SU-DHL-6 (cell line): ENCODE measurements around the gene DNPH1.

Experiments
- H2AFZ ChIP-seq: fragments of 200-600 bp; sonication (generic); 2 replicates; pipeline ENCODE4 v1.6.1; 2014; ENCODE audit warnings: low read depth, mild to moderate bottlenecking, moderate library complexity, mixed read lengths, antibody characterized with exemption, low read length; ENCODE audit not compliant: severe bottlenecking
- H3F3A ChIP-seq: fragments of 200-600 bp; shearing (Covaris generic); 2 replicates; pipeline ENCODE4 v1.6.0; 2016; ENCODE audit warnings: antibody characterized with exemption, mild to moderate bottlenecking; ENCODE audit not compliant: insufficient read depth
- H3K27ac ChIP-seq: fragments of 200-600 bp; sonication (generic); 2 replicates; pipeline ENCODE4 v1.5.1; 2016; ENCODE audit warnings: low read depth, mild to moderate bottlenecking, low read length, moderate library complexity, mixed read lengths
- H3K27me3 ChIP-seq: fragments of 200-600 bp; sonication (generic), shearing (Covaris generic); 2 replicates; pipeline ENCODE4 v1.6.0; 2014; ENCODE audit warnings: mild to moderate bottlenecking, low read length
- H3K36me3 ChIP-seq: fragments of 200-600 bp; sonication (generic); 2 replicates; pipeline ENCODE4 v1.6.1; 2014; ENCODE audit warnings: mild to moderate bottlenecking, low read length, mixed read lengths
- H3K4me2 ChIP-seq: fragments of 300-600, 200-600 bp; shearing (Covaris generic), sonication (generic); 2 replicates; pipeline ENCODE4 v1.6.0; 2014; ENCODE audit warnings: low read length, low read depth, mild to moderate bottlenecking; ENCODE audit not compliant: poor library complexity, severe bottlenecking
- H3K4me3 ChIP-seq: fragments of 200-600 bp; sonication (generic); 2 replicates; pipeline ENCODE4 v1.5.1; 2014; ENCODE audit warnings: antibody characterized with exemption, low read length, mild to moderate bottlenecking, mixed read lengths; ENCODE audit not compliant: insufficient read depth, poor library complexity, severe bottlenecking
- H3K79me2 ChIP-seq: fragments of 200-600 bp; sonication (generic); 2 replicates; pipeline ENCODE4 v1.6.1; 2014; ENCODE audit warnings: mild to moderate bottlenecking, low read length, moderate library complexity; ENCODE audit not compliant: insufficient read depth
- H3K9ac ChIP-seq: fragments of 200-600 bp; sonication (generic); 2 replicates; pipeline ENCODE4 v1.7.0; 2014; ENCODE audit warnings: mild to moderate bottlenecking, low read length
- H3K9me2 ChIP-seq: fragments of 200-600 bp; sonication (generic); replicated peaks from 2 replicates; pipeline ENCODE4 v1.6.1; 2014; ENCODE audit warnings: low read length; ENCODE audit not compliant: insufficient read depth
- H3K9me3 ChIP-seq: fragments of 200-600 bp; sonication (generic); 2 replicates; pipeline ENCODE4 v1.6.1; 2014; ENCODE audit warnings: low read length, mixed read lengths; ENCODE audit not compliant: insufficient read depth
- H4K20me1 ChIP-seq: fragments of 200-600 bp; sonication (generic); 2 replicates; pipeline ENCODE4 v1.6.1; 2014; ENCODE audit warnings: low read depth, mild to moderate bottlenecking, antibody characterized with exemption, low read length, moderate library complexity, mixed read lengths
- EZH2phosphoT487 ChIP-seq: fragments of 200-600 bp; sonication (generic), shearing (Covaris generic); conservative IDR thresholded peaks from 2 replicates; pipeline ENCODE4 v1.6.1; 2018; ENCODE audit warnings: mild to moderate bottlenecking, antibody characterized with exemption, low read length, moderate library complexity, mixed read lengths
- TF ChIP-seq, protein P1 (sequence below): fragments of 200-600 bp; sonication (generic); IDR thresholded peaks from one replicate; pipeline ENCODE4 v1.5.1; 2017; ENCODE audit warnings: antibody characterized with exemption, mild to moderate bottlenecking, low read length, moderate library complexity; ENCODE audit not compliant: insufficient read depth, poor library complexity, severe bottlenecking

Gene DNPH1

GRCh38 chr6:43268782-43269272, 39.5 kb upstream of the DNPH1 start:
- Histone ChIP-seq H3F3A (no peaks in the 10 kb centered on the region; the same call in 1 of the 2 replicates), H3K9me2 (no peaks in the 10 kb centered on the region), H3K36me3 (no peaks in the 10 kb centered on the region), H3K27me3 (no peaks in the 10 kb centered on the region), H3K9me3 (no peaks in the 10 kb centered on the region), H3K9ac (no peak overlapping the region), H2AFZ (no peak overlapping the region), H3K4me3 (no peak overlapping the region), H3K79me2 (no peaks in the 10 kb centered on the region), H3K4me2 (peak overlapping the region; percentile 42), H4K20me1 (no peaks in the 10 kb centered on the region), H3K27ac (no peak overlapping the region)
- TF ChIP-seq EZH2phosphoT487 = no peak
- TF ChIP-seq, protein P1, sequence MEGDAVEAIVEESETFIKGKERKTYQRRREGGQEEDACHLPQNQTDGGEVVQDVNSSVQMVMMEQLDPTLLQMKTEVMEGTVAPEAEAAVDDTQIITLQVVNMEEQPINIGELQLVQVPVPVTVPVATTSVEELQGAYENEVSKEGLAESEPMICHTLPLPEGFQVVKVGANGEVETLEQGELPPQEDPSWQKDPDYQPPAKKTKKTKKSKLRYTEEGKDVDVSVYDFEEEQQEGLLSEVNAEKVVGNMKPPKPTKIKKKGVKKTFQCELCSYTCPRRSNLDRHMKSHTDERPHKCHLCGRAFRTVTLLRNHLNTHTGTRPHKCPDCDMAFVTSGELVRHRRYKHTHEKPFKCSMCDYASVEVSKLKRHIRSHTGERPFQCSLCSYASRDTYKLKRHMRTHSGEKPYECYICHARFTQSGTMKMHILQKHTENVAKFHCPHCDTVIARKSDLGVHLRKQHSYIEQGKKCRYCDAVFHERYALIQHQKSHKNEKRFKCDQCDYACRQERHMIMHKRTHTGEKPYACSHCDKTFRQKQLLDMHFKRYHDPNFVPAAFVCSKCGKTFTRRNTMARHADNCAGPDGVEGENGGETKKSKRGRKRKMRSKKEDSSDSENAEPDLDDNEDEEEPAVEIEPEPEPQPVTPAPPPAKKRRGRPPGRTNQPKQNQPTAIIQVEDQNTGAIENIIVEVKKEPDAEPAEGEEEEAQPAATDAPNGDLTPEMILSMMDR = no peak

DNA sequence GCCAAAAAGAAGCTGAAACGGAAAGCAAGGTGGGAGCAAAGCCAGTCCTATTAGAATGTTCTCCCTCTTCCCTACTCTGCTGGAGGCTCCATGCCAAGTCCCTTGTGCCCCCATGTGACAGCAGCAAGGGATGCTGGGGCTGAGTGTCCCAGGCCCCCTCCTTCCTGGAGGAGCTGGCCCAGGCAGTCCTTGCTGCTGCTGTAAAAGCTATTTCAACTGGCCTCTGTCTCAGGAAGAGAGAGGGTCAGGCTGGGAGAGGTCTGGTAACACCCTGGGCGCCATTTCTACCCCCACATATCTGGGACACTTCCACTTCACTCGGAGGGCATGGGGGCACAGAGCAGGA, 39.0 kb upstream of the DNPH1 start:
- Histone ChIP-seq H3K27ac (no peak overlapping the region), H4K20me1 (no peaks in the 10 kb centered on the region), H3K4me2 (no peak overlapping the region), H3K36me3 (no peaks in the 10 kb centered on the region), H3K79me2 (no peaks in the 10 kb centered on the region), H3K4me3 (no peak overlapping the region), H3F3A (no peaks in the 10 kb centered on the region; the same call in 1 of the 2 replicates), H3K27me3 (no peaks in the 10 kb centered on the region), H3K9me3 (no peaks in the 10 kb centered on the region), H3K9ac (no peak overlapping the region), H3K9me2 (no peaks in the 10 kb centered on the region), H2AFZ (no peak overlapping the region)
- TF ChIP-seq, protein P1 = no peak
- TF ChIP-seq EZH2phosphoT487 = no peak

DNA sequence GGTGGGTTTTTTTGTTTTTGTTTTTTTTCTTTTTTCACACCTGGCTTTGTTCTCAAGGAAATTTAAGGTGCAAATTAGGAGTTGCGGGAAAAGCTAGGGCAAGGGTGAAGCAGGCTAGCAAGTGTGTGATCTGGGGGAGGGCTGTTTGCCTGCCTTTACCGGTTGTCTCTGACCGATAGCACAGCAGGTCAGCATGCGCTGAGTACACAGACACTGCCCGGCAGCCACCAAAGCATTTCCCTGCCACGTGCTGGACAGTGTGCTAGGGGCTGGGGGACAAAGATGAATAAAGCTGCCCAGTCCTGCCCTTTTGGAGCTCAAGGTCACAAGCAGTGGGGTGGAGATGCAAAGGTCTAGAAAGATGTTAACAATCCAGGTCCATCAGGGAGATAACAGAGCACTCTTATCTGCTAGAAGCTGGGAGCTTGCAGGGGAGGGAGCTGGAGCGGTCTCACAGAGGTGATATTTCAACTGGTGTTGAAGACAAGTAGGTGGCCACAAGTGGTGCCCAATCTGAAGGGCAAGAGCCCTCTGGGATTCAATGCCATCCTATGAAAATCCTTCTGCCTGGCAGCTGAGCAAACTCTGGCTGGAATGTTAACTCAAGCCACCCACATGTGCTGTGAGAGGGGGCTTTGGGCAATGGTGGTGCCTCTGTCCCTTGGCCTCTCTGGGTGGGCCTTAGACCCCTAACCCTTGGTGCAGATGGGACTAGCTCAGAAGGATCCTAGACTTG, 38.5 kb upstream of the DNPH1 start:
- Histone ChIP-seq H4K20me1 (no peaks in the 10 kb centered on the region), H3K9me3 (no peaks in the 10 kb centered on the region), H2AFZ (no peak overlapping the region), H3K27ac (no peak overlapping the region), H3K36me3 (no peaks in the 10 kb centered on the region), H3K79me2 (no peaks in the 10 kb centered on the region), H3F3A (no peaks in the 10 kb centered on the region; the same call in 1 of the 2 replicates), H3K9ac (no peak overlapping the region), H3K4me2 (no peak overlapping the region), H3K27me3 (no peaks in the 10 kb centered on the region), H3K9me2 (no peaks in the 10 kb centered on the region), H3K4me3 (no peak overlapping the region)
- TF ChIP-seq, protein P1 = no peak
- TF ChIP-seq EZH2phosphoT487 = no peak
